HT-29 (cell line): ENCODE measurements around the gene PLEKHM2. TPM values are rescaled to one million over a fixed set of nuclear protein-coding genes. Genes with fewer than 3 reads are reported as not detected.
"Not testable (repeated sequence)": the region's sequence is repeated elsewhere in the genome, so short reads cannot be mapped to it uniquely, and the experiment has no call there.

Source experiments
- DNase-seq: peaks from one replicate; pipeline ENCODE4 v3.0.0-alpha.2; 2015; ENCODE audit warnings: low spot score
- total RNA-seq: library from RNA; depleted of rRNA; stranded (reverse); fragments of >200 nt; shearing (Covaris generic); gene quantifications from 2 replicates; pipeline ENCODE4 v1.2.3, GENCODE V29; 2014

Gene PLEKHM2
- total RNA-seq, 1 experiment from 2014 or later, result 29.4 TPM

DNA sequence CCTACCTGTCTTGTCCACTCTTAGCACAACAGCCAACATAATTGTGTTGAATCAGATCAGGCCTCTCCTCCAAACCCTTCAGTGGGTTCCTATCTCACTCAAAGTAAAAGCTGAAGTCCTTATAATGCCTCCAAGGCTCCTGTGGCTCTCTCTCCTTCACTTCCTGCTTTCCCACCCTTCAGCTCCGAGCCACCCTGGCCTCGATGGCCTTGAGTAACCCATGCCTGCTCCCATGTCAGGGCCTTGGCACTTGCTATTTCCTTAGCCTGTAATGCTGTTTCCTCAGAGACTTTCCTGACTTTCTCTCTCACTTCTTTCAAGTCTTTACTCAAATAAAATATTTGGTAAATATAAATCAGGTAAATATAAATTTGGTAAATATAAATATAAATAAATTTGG is 8.1 kb upstream of the PLEKHM2 start:
- no peak for DNase-seq

DNA sequence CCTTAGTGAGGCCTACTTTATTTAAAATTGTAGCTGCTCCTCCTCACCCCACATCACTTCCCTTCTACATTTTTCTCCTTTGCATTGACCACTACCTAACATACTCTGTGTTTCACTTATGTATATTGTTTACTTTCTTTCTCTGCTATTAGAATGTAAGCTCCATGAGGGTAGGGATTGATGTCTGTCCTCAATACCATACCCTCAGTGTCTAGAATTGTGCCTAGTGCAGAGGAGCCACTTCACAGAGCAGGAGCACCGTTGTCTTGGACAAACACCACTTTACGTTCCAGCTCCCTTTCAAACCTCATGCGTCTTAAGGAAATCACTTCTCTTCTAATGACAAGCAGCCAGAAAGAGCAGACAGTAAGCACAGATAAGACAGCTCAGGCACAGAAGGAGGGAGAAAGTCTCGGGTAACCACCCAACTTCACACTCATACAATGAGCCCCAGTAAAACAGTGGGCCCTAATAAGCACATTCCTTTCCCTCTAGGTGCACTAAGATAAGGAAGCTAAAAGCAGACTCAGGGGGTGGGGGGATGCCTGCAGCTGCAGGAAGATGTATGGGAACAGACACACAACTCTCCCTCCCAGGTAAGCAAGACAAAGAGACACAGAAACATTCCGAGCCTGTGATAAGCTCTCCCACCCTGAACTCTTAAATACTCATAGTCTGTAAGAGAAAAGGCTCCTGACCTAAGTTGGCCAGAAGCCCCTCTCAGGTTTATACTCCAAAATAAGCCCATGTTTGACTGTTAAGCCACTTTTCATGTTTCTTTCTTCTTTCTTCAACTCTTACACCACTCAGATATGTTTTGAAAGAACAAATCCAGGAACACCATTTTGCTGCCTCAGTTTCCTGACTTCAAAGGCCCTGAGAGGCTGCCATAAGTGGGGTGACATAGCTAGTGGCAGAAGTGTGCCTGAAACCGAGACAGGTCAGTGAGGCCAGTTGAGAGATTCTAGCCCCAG is 7.1 kb upstream of the PLEKHM2 start:
- no peak for DNase-seq

DNA sequence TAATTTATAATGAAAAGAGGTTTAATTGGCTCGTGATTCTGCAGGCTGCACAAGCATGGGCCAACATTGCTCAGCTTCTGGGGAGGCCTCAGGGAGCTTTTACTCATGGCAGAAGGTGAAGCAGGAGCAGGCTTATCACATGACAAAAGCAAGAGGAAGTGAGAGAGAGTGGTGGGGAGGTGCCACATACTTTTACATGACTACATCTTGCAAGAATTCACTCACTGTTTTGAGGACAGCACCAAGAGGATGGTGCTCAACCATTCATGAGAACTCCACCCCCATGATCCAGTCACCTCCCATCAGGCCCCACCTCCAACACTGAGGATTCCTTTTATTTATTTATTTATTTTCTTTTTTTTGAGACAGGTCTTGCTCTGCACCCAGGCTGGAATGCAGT is 5.5 kb upstream of the PLEKHM2 start:
- DNase-seq, result peak; percentile 46

DNA sequence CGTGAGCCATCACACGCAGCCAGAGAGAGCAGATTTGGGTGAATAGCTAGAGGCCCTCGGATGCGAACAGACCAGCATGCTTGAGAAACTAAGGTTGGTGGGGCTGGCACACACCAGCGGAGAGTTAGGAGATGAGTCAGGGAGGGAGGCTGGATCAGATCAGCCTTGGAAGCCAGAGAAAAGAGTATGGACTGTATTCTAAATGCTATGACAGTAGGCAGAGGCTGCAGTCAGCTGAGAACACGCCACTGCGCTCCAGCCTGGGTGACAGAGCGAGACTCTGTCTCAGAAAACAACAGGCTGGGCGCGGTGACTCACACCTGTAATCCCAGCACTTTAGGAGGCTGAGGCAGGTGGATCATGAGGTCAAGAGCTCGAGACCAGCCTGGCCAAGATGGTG is 4.0 kb upstream of the PLEKHM2 start:
- no peak for DNase-seq

DNA sequence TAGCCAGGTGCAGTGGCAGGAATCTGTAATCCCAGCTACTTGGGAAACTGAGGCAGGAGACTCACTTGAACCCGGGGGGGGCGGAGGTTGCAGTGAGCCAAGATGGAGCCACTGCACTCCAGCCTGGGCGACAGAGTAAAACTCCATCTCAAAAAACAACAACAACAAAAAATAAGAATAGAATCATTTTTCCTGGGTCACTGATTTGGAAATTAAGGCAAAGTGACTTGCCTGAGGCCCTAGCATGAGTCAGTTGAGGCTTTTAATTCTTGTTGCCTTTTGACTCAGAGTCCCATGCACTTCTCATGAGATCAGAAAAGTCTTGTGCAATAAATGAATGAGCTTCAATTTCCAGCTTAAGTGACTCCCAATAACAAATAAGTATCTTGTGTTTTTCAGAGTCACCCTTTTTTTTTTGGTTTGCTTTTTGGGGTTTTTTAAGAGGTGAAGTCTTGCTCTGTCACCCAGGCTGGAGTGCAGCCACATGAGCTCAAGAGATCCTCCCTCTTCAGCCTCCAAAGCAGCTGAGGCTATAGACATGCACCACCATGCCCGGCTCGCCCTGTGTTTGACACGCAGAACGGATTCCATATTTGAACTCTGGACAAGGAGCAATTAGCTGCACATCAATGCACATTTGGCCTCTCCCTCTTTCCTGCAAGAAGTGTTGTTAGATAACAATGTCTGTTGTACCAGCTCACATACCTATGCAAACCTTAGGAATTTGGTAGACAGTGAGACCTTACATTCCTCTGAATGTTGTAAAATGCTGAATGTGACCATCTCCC is 3.4 kb upstream of the PLEKHM2 start:
- no peak for DNase-seq

DNA sequence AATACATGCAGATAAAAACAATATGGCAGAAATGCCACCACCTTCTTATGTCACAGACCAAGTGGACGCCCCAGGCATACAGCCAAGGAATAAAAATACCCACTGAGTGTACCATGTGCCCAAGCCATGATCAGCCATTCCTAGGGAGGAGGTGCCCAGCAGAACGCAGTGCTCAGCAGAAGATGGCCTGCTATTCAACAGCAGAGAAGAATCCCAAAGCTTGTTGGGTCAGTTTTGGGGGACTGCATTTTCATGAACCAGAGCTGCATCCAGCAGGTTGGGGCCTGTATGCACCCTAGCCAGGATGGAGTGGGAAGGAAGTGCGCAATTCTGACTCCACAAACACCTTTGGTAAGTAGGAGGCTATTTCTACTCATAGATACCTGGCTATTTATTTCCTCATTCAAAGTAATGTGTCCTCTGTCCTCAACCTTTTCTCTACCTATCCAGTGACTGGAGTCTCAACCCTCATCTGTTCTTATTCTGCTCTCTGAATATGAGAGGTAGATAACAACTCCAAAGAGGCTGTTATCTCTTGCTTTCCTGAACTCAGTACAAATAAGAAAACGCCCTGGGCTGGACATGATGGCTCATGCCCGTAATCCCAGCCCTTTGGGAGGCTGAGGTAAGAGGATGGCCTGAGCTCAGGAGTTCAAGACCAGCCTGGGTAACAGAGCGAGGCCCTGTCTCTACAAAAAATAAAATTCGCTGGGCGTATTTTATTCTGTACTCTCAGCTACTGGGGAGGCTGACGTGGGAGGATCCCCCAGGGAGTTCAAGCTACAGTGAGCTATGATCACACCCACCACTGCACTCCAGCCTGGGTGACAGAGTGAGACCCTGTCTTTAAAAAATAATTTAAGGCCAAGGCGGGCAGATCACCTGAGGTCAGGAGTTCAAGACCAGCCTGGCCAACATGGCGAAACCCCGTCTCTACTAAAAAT is 2.5 kb upstream of the PLEKHM2 start:
- DNase-seq, result no peak

DNA sequence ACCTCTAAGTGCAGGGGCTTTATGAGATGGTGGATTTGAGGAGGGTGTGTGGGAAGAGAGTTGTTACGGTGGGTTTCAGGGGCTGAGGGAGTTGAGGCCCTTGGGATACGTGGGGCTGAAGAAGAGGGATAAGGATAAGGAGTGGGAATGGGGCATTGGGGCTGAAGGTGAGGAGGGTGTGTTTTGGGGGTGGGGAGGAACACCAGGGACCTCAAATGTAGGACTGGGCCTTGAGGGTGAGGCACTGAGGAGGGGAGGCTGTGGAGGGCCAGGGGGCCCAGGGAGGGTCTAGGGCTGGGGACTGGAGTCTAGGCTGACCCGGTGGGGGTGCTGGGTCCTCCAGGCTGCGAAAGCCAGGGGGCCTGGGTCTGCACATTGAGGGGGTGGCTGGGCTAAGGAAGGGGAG is 1.2 kb upstream of the PLEKHM2 start:
- no peak for DNase-seq

DNA sequence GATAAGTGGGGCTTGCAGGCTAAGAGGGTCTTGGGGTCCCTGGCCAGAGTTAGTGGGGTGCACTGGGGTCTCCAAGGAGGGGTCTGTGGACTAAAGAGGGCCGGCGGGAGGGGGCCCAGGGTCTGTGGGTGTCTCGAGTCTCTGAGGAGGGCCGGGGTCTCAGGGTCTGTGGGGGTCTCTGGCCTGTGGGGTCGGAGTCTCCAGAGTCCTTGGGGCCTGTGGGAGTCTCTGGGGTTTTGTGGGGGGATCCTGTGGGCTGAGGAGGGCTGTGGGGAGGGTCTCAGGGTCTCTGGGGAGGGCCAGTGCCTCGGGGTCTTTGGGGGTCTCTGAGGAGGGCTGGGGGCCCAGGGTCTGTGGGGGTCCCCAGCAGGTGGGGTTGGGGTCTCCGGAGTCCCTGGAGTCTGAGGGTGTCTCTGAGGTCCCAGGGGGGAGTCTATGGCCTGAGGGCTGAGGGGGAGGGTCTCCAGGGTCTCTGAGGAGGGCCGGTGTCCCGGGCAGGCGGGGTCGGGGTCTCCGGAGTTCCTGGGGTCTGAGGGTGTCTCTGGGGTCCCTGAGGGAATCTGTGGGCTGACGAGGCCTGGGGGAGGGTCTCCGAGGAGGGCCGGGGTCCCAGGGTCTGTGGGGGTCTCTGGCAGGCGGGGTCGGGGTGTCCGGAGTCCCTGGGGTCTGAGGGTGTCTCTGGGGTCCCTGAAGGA is 628 bp upstream of the PLEKHM2 start:
- no peak for DNase-seq

DNA sequence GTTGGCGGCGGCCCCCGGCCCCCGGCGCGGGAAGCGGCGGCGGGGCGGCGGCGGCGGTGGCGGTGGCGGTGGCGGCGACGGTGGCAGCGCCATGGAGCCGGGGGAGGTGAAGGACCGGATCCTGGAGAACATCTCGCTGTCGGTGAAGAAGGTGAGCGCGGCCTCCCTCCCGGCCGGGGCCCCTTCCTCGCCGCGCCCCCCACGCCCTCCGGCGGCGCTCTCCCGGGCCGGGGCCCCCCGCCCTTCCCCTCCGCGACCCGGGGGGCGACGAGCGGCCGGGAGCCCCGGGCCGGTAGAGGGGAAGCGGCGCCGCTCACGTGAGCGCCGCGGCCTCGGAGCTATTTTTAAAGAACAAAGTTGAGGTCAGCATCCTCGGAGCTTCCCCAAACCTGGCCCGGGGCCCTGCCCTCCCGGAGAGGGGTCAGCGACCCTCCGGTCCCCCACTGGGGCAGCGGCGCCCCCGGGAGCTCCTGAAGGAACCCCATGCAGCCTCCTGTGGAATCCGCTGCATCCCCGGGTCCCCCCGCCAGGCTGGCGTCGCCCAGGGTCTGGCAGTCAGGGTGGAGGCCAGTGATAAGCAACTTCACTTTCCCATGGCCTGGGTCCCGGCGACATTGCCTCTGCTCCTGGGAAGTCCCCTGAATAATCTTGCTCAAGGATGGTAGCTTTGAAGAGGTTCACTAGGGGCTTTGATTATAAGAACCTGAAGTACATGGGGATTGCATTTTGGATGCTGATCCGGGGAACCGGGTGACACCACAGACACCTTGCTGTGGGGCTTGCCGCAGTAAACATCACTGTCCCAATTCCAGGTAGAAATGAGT is 560 bp downstream of the PLEKHM2 start:
- peak; percentile 29 for DNase-seq

DNA sequence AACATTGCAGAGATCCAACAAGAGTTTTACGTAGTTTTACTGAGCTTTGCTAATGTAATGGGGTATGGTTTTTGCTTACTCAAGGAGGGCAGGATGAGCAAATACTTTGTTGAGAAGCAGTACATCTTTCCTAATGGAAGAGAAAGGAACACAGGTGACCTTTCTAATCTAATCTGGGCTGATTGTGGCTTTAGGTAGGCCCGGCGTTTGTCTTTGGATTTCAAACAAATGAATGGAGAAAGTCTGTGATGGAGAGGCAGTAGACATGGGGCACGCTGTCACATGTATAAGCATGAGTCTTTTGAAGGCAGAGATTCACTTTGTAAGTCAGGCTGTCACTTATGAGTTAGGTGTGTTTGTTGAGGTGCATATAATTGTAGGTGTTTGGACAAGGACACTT is 1.7 kb downstream of the PLEKHM2 start:
- DNase-seq, result no peak

DNA sequence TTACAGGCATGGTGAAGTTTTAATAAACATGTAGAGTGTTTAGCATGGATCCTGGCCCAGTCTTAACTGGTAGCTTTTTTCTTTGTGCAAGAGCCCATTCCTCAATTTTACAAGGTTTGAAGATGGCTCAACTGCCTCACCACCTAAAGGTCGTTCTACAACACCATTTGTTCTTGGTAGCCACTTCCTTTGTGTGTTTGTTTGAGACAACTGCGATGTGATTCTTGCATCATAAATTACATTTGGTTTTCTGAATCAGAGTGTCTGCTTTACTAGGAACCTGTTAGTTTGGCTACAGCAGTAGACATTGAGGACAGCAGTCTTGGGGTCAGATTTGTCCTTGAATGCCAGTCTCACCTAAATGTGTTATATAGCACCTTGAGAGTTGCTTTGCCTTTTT is 3.3 kb downstream of the PLEKHM2 start:
- no peak for DNase-seq

DNA sequence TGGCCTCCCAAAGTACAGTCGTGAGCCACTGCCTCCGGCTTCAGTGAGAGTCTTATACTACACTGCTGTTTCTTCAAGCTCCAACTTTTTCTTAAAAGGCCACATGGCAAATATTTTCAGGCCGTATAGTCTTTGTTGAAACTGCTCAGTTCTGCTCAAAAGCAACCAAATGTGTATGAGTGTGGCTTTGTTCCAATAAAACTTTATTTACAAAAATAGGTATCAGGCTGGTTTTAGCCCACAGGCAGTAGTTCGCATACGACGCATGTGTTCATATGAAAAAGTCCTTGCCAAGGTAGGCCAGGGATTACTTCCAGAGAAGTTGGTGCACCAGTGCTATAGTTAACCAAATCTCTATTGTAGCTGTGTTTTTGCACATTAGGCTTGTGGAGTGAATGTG is 6.2 kb downstream of the PLEKHM2 start:
- no peak for DNase-seq

DNA sequence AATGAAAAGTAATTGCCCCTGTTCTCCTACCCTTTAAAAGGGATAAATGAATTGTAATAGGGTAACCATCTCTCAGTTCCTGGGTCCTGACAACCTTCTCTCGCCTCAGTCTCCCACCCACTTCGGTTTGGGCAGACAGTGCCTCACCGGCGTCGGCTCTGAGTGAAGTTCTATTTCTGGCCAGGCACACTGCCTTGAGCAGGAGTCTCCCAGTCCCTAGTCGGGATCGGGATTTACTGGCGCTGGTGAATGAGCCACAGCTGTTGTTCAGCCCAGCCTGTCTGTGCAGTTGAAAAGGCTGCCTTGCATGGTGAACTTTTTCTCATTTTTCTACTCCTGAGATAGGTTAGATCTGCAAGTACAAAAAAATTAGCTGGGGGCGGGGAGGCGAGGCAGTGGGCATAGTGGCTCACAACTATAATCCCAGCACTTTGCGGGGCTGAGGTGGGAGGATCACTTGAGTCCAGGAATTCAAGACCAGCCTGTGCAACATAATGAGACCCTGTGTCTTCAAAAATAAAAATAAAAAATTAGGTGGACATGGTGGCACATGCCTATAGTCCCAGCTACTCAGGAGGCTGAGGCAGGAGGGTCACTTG is 7.4 kb downstream of the PLEKHM2 start:
- DNase-seq, result no peak

DNA sequence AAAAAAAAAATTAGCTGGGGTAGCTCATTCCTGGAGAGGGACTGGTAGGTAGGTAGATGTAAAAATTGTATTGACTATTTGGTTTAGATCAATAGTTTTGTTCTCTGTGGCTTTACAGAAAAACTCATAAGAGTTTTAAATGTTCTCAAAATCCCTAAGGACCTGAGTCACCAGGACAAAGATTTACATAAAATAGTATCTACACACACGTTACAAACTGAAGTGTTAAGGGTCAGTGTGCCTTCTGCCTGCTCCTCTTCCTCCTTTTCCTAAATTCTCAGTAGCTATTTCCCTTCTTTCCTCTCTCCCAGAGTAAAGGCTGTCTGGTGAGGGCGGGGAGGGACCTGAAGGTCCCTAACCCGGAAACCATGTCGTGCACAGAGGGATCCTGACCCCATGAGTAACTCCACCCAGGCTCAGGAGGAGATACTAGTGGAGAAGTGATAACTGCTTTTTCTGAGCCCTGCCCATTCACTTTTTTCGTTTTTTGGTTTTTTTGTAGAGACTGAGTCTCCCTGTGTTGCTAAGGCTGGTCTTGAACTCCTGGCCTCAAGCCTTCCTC is 8.1 kb downstream of the PLEKHM2 start:
- DNase-seq, result no peak

DNA sequence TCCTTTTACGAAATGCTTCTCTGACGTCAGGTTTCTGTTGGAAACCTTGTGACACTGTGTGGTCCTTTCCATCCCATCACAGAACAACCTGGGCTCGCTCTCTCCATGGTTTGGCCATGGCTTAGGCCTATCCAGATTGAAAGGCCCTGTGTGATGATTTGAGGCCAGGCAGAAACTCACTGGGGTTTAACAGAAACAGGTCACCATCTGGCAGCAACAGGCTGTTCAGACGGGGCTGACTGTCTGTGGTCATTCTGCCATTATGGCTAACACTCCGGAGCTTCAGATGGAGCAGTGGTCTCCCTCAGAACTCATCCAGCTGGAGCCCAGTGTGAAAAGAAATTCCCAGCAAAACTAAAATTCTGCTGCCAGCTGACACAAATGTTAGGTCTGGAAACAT is 9.3 kb downstream of the PLEKHM2 start:
- DNase-seq, result no peak

DNA sequence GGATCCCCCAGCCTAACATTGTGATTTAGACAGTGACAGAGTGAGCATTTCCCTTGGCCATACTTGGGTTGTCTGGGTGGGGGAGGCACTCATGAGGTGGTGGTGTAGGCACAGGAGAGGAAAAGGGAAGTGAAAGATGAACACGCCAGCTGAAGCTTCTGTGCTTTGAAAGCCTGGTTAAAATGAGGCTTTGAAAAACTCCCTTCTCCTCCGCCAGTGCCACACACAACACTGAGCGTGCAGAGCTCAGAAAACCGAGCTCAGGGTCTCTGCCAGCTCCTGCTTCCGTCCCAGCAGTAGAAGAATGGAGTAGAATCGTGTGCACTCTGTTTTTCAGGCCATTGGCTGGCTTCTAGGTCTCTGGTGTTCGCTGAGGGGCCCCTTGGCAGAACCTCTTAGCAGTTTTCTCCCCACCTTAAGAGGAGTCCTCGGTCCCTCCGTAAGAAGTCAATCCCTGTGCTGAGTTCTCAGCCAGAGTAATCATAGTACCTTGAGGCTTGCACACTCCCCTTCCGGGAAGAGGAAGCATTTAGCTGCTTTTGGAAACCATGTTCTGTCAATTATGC is 12.9 kb downstream of the PLEKHM2 start:
- DNase-seq, result no peak

DNA sequence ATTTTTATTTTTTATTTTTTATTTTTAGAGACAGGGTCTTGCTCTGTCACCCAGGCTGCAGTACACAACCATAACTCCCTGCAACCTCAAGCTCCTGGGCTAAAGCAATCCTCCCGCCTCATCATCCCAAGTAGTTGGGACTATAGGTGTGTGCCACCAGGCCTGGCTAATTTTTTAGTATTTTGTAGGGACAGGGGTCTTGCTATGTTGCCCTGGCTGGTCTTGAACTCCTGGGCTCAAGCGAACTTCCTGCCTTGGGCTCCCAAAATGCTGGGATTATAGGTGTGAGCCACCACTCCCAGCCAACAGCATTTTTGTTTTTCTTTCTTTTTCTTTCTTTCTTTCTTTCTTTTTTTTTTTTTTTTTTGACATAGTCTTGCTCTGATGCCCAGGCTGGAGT is 14.1 kb downstream of the PLEKHM2 start:
- DNase-seq, result no peak

DNA sequence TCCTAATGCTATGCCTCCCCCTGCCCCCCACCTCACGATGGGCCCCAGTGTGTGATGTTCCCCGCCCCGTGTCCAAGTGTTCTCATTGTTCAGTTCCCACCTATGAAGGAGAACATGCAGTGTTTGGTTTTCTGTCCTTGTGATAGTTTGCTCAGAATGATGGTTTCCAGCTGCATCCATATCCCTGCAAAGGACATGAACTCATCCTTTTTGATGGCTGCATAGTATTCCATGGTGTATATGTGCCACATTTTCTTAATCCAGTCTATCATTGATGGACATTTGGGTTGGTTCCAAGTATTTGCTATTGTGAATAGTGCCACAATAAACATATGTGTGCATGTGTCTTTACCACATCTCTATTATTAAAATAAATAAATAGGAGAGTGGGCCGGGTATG is 15.2 kb downstream of the PLEKHM2 start:
- not testable (repeated sequence) for DNase-seq

DNA sequence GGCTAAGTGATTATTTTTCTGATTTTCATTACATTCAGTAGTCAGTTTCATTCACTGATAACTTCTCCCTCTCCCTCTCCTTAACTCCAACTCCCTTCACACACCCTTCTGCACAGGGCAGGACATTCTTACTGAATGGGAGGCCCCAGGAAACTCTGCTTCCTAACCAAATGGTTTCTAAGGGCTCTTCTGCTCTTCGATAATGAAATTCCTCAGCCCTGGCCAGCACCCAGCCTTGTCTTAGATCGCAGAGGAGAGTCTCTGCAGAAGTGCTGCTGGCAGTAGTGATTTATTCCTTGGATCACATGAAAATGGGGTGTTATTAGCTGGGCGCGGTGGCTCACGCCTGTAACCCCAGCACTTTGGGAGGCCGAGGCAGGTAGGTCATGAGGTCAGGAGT is 16.4 kb downstream of the PLEKHM2 start:
- no peak for DNase-seq
